DND-41 (cell line): ENCODE measurements around the gene MYL2.

Source experiments
- ATAC-seq: fragments of 200-7000 bp; cut with Tn5 transposase; 3 replicates; pipeline ENCODE4 v1.9.1; 2021; ENCODE audit warnings: low read depth; ENCODE audit not compliant: insufficient read depth
- DNase-seq: peaks from one replicate; pipeline ENCODE4 v3.0.0-alpha.2; 2020
- H2AFZ ChIP-seq: 2 replicates; pipeline ENCODE4 v1.6.0; 2012; ENCODE audit warnings: low read depth, low read length
- H3K27ac ChIP-seq: 2 replicates; pipeline ENCODE4 v1.5.1; 2012; ENCODE audit warnings: low read length, inconsistent platforms
- H3K27me3 ChIP-seq: fragments of 200-600 bp; sonication (generic); 2 replicates; pipeline ENCODE4 v1.6.0; 2012; ENCODE audit warnings: low read length, mild to moderate bottlenecking, inconsistent platforms; ENCODE audit not compliant: insufficient read depth, poor library complexity
- H3K36me3 ChIP-seq: 2 replicates; pipeline ENCODE4 v1.5.1; 2012; ENCODE audit warnings: low read length, inconsistent platforms; ENCODE audit not compliant: insufficient read depth
- H3K4me1 ChIP-seq: 2 replicates; pipeline ENCODE4 v1.5.1; 2012; ENCODE audit warnings: mild to moderate bottlenecking, low read length; ENCODE audit not compliant: insufficient read depth
- H3K4me2 ChIP-seq: 2 replicates; pipeline ENCODE4 v1.6.0; 2012; ENCODE audit warnings: mild to moderate bottlenecking, moderate library complexity, low read length, inconsistent platforms; ENCODE audit not compliant: insufficient read depth
- H3K4me3 ChIP-seq, 2 experiments: fragments of 200-600 bp in 1 of 2; shearing (Covaris generic) in 1 of 2; 2 replicates each; pipeline ENCODE4 v1.5.1; 2012 to 2016; ENCODE audit warnings: inconsistent platforms in 2 of 2, low read length in 2 of 2, mild to moderate bottlenecking in 2 of 2, low read depth in 1 of 2, moderate library complexity in 1 of 2
- H3K79me2 ChIP-seq: 2 replicates; pipeline ENCODE4 v1.6.0; 2012; ENCODE audit warnings: low read length, inconsistent platforms; ENCODE audit not compliant: insufficient read depth
- H3K9ac ChIP-seq: 2 replicates; pipeline ENCODE4 v1.6.0; 2012; ENCODE audit warnings: low read depth, mild to moderate bottlenecking, inconsistent platforms, low read length, moderate library complexity
- H3K9me3 ChIP-seq: 2 replicates; pipeline ENCODE4 v1.5.1; 2012; ENCODE audit warnings: low read length, moderate library complexity, mild to moderate bottlenecking, inconsistent platforms; ENCODE audit not compliant: insufficient read depth, severe bottlenecking
- H4K20me1 ChIP-seq: 2 replicates; pipeline ENCODE4 v1.6.0; 2012; ENCODE audit warnings: low read length; ENCODE audit not compliant: insufficient read depth
- EZH2 ChIP-seq: IDR thresholded peaks from 3 replicates; pipeline ENCODE4 v1.6.1; 2012; ENCODE audit warnings: borderline replicate concordance, low read depth, mild to moderate bottlenecking, moderate library complexity, low read length, inconsistent platforms; ENCODE audit not compliant: severe bottlenecking
- TF ChIP-seq, protein P1 (sequence below): IDR thresholded peaks from 2 replicates; pipeline ENCODE4 v1.5.1; 2012; ENCODE audit warnings: borderline replicate concordance, low read length, moderate library complexity, mild to moderate bottlenecking; ENCODE audit not compliant: poor library complexity, severe bottlenecking; ENCODE audit errors: extremely low read depth

The MYL2 gene

DNA sequence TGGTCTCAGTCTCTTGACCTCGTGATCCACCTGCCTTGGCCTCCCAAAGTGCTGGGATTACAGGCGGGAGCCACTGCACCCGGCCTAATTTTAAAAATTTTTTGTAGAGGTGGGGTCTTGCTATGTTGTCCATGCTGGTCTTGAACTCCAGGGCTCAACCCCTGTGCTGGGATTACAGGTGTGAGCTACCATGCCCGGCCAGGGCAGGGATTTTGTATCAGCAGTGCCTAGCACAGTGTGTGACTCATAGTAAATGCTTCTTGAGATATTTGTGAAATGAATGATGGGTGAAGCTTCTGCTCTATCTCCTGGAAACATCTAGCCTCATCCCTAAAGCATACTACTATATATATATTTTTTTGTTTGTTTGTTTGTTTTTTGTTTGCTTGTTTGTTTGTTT lies 37.1 kb downstream of the MYL2 start:
- H3K4me3 ChIP-seq = no peak overlapping the region
- no peak overlapping the region for H2AFZ ChIP-seq
- H3K9ac ChIP-seq = no peak overlapping the region
- DNase-seq (no peak), ATAC-seq (no peak)
- H3K27me3 ChIP-seq = no peaks in the 10 kb centered on the region
- no peak overlapping the region for H3K4me2 ChIP-seq
- no peaks in the 10 kb centered on the region for H3K9me3 ChIP-seq
- H3K4me1 ChIP-seq = peaks cover 4% of the 10 kb centered on the region; the same call in 1 of the 2 replicates
- TF ChIP-seq EZH2 = no peak
- TF ChIP-seq, protein P1, sequence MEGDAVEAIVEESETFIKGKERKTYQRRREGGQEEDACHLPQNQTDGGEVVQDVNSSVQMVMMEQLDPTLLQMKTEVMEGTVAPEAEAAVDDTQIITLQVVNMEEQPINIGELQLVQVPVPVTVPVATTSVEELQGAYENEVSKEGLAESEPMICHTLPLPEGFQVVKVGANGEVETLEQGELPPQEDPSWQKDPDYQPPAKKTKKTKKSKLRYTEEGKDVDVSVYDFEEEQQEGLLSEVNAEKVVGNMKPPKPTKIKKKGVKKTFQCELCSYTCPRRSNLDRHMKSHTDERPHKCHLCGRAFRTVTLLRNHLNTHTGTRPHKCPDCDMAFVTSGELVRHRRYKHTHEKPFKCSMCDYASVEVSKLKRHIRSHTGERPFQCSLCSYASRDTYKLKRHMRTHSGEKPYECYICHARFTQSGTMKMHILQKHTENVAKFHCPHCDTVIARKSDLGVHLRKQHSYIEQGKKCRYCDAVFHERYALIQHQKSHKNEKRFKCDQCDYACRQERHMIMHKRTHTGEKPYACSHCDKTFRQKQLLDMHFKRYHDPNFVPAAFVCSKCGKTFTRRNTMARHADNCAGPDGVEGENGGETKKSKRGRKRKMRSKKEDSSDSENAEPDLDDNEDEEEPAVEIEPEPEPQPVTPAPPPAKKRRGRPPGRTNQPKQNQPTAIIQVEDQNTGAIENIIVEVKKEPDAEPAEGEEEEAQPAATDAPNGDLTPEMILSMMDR = no peak
- no peak overlapping the region for H3K27ac ChIP-seq
- no peaks in the 10 kb centered on the region for H3K36me3 ChIP-seq
- H3K79me2 ChIP-seq = no peaks in the 10 kb centered on the region
- H4K20me1 ChIP-seq = no peaks in the 10 kb centered on the region

- Histone ChIP-seq H3K4me3 (no peak overlapping the region), H3K4me1 (no peaks in the 10 kb centered on the region), H3K9me3 (no peaks in the 10 kb centered on the region), H2AFZ (no peak overlapping the region), H3K36me3 (no peaks in the 10 kb centered on the region), H4K20me1 (no peaks in the 10 kb centered on the region), H3K27ac (no peak overlapping the region), H3K27me3 (no peaks in the 10 kb centered on the region), H3K4me2 (no peak overlapping the region), H3K79me2 (no peaks in the 10 kb centered on the region), H3K9ac (no peak overlapping the region)
- TF ChIP-seq EZH2 = no peak
- TF ChIP-seq, protein P1 = no peak
- DNase-seq (no peak), ATAC-seq (no peak)
Observed at GRCh38 chr12:110880651-110881050, 39.7 kb downstream of the MYL2 start.

DNA sequence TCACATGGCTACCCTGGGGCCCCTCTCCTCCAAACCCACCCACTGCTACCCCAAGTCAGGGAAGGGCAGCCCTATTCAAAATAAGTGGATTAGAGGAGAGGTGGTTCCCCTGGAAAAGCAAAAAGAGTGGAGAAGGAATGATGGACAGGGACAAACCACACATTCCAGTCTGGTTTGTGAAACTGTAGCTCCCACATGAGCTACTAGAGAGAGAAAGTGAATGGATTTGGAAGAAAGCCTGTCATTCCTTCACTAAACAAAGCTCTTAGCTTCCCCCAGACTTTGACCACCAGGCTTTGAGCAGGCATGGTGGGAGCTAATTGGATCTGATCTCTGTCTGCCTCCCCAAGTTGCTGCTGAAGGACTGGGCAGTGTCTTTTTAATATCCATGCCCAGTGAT lies 45.6 kb downstream of the MYL2 start:
- H3K36me3 ChIP-seq = no peaks in the 10 kb centered on the region
- no peaks in the 10 kb centered on the region for H3K79me2 ChIP-seq
- H3K27me3 ChIP-seq = no peaks in the 10 kb centered on the region
- no peak for TF ChIP-seq EZH2
- TF ChIP-seq, protein P1 = no peak
- H2AFZ ChIP-seq = no peak overlapping the region
- no peaks in the 10 kb centered on the region for H3K4me1 ChIP-seq
- no peaks in the 10 kb centered on the region for H4K20me1 ChIP-seq
- H3K9ac ChIP-seq = no peak overlapping the region
- no peak for DNase-seq
- no peak for ATAC-seq
- H3K4me2 ChIP-seq = no peak overlapping the region
- no peak overlapping the region for H3K27ac ChIP-seq
- no peak overlapping the region for H3K4me3 ChIP-seq
- H3K9me3 ChIP-seq = no peaks in the 10 kb centered on the region

DNA sequence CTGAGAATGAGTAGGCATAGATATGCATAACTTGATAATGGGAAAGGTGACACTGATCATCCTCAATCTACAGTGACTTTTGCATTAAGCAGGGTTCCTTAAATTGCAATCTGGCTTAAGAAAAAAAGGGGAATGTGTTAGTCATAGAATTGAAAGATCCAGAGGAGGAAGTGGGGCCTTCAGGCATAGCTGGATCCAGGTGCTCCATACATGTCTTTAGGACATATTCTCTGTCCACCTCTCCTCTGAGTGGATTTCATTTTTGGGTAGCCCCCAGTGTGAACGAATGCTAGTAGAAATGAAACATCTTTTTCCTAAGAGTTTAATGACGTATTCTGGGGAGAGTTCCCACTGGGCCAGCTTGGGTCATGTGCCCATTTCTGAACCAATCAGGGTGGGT lies 46.0 kb downstream of the MYL2 start:
- H3K4me1 ChIP-seq = no peaks in the 10 kb centered on the region
- no peak for ATAC-seq
- no peak for TF ChIP-seq EZH2
- TF ChIP-seq, protein P1 = no peak
- no peak overlapping the region for H3K27ac ChIP-seq
- H3K9ac ChIP-seq = no peak overlapping the region
- H3K27me3 ChIP-seq = no peaks in the 10 kb centered on the region
- H3K4me2 ChIP-seq = no peak overlapping the region
- H3K79me2 ChIP-seq = no peaks in the 10 kb centered on the region
- H3K4me3 ChIP-seq = no peak overlapping the region
- H2AFZ ChIP-seq = no peak overlapping the region
- no peaks in the 10 kb centered on the region for H3K36me3 ChIP-seq
- no peaks in the 10 kb centered on the region for H4K20me1 ChIP-seq
- peaks cover under 1% of the 10 kb centered on the region for H3K9me3 ChIP-seq
- no peak for DNase-seq
